T-helper 2 cell treated with Interferon-gamma antibody and Interleukin-4, amounts not matched to agents 100 ng/mL and 5 ng/mL, for 36 hours (primary cell): Measurements from ENCODE around the gene GEMIN5. TPM values are rescaled to one million over a fixed set of nuclear protein-coding genes. Genes with fewer than 3 reads are reported as not detected.

Source experiments
- intact Hi-C: fragments of 100-400 bp; cut with micrococcal nuclease; formaldehyde crosslinking; loops from one replicate; pipeline ENCODE4 v1.15.1; 2023
- total RNA-seq: library from RNA; stranded (reverse); gene quantifications from 2 replicates; pipeline ENCODE4 v1.2.3, GENCODE V29; 2022

Gene GEMIN5
- total RNA-seq, 1 donor from 2014 or later: 19.4 TPM

DNA sequence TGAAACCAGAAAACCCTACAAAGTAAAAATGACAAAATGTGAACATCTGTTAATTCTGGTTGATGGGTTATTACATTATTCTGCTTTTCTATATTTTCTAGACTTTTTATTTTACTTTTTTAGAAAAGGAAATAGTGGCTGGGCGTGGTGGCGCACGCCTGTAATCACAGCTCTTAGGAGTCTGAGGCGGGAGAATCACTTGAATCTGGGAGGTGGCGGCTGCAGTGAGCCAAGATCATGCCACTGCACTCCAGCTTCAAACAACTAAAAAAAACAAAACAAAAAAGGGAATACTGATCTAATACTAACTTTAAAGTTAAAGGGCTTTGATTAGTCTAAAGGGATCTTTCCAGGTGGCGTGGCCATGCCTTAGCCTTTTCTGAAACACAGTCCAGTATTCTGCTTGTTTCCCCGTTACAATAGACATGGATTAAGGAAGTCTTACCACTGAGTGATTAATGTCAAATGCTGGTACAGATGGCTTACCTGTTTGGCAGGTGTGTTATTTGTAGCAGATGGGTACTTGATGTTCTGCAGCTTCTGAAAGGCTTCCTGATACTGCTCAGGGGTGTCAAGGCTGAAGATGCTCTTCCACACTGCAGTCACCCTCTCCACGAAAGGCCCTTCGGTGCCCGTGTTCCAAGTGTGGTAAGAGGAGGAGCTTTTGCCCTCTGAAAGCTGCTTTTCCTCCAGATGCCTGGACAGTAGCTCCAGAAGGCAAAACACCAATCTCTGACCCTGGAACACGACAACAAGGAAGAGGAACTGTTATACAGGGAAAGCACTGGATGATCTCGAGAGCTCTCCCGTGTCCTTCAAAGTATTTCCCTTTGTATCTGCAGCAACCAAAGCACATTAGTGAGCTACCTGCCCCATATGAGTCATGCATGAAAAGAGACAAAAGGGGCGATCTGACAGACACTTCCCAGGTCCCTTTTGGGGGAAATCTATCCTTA lies 42.1 kb downstream of the GEMIN5 start:
- intact Hi-C loops: no loop called here

DNA sequence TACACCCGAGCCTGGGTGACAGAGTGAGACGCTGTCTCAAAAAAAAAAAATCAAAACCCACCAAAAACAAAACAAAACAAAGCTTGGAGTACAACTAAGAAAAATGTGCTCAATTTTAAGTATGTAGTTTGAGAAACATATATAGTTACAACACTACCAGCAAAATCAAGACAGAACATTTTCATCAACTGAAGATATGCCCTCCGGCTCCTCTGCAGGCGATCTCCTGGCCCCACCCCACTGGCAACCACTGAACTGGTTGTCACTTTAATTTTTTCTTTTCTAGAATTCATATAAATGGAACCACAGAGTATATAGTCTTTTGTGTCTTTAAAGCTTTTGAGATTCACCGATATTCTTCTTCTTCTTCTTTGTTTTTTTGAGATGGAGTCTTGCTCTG lies 44.6 kb downstream of the GEMIN5 start:
- intact Hi-C loops: no loop called here

- intact Hi-C loops: no loop called here
Observed at GRCh38 chr5:154892369-154892771, 45.6 kb downstream of the GEMIN5 start.

DNA sequence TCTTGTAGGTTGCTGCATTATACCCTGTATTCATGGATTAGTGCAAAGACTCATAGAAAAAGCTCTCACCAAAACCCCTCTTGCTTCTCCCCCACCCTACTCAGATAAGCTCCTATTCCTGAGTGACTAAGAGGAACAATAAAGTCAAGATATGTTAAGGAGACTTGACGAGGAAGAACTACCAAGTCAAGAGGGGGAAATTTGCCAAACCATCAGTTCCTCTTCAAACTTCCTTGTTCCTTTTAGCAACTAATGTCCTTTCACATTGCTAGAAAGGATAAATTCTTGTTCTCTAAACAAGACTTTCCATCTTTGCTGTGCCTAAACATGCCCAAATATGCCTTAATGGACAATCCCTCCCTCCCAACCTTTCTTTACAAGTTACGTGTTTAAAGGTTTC lies 52.6 kb downstream of the GEMIN5 start:
- intact Hi-C loops: no loop called here

- intact Hi-C loops: no loop called here
Observed at GRCh38 chr5:154884424-154884823, 53.6 kb downstream of the GEMIN5 start.

GRCh38 chr5:154881986-154882385 lies 56.0 kb downstream of the GEMIN5 start:
- intact Hi-C loops: no loop called here

GRCh38 chr5:154878642-154879335 lies 59.2 kb downstream of the GEMIN5 start:
- intact Hi-C loops: no loop called here

GRCh38 chr5:154873791-154874331 lies 64.2 kb downstream of the GEMIN5 start:
- intact Hi-C loops: no loop called here

DNA sequence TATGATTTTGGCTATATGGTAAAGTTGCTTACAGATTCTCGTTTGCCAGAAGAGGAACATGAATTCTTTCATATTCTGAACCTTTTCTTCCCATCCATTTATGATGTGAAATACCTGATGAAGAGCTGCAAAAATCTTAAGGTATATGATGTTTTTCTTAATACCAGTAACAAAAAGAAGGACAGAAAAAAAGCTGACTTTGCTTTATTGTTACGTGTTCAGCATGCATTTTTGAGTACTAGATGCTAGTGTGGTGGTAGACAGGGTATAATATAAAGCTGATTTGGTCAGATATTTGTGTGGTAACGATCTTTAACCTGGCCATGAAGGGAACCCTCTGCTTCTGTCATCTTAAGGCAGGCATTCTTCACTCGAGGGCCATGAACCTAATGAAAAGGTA lies 66.3 kb downstream of the GEMIN5 start:
- intact Hi-C loops: no loop called here

- intact Hi-C loops: no loop called here
Observed at GRCh38 chr5:154868702-154869101, 69.3 kb downstream of the GEMIN5 start.

DNA sequence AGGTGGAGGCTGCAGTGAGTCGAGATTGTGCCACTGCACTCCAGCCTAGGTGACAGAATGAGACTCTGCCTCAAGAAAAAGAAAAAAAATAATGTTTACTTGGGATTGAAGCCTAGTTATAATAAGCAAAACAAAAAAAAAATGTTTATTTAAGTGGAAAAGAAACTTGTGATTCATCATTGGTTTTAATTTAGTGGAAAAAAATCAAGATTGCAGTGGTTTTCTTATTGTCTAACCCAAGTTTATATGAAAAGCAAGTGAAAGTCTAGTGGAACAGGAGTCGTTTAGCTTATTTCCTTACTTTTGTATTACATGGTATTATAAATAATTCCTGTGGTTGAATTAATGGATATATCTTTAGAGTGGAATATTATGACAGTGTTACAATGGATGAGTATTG lies 71.2 kb downstream of the GEMIN5 start:
- intact Hi-C loops: no loop called here

DNA sequence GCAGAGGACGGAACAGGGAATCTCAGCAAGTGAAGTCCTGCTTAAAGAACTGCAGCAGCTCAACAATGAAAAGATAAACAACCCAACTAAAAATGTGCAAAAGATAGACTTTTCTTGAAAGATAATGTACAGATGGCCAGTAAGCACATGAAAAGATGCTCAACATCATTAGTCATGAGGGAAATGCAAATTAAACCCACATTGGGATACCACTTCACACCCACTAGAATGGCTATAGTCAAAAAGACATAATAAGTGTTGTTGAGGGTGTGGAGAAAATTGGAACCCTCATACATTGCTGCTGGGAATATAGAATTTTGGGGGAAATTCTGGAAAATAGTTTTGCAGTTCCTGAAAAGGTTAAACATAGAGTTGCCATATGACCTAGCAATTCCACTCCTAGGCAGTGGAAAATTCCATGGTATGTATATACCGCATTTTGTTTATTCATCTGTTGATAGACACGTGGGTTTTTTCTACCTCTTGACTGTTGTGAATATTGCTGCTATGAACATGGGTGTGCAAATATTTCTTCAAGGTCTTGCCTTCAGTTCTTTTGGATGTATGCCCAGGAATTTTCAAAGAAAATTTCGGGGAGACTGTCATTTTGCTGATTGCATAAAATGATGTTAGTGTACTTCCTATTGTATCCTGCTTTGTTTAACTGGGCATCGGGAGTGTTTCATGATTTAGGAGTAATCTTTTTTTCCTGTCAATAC lies 72.4 kb downstream of the GEMIN5 start:
- intact Hi-C loops: no loop called here

GRCh38 chr5:154863291-154864080 lies 74.5 kb downstream of the GEMIN5 start:
- intact Hi-C loops: no loop called here

DNA sequence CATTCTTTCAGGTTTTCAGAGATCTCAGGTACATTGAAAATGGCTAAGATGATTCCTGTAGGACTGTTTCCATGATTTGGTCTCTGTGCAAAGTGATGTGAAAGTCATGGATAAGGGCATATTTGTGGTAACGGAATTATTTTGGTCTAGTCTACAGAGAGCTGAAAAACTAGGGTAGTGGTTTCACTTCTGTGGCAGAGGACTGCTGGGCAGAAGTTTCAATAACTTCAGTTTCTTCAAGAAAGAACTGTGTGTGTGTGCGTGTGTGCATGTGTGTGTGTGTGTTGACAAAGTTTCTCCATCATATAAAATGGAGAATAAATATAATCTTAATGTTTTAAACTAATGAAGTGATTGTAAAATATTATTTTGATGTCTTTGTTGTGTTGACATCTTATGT lies 75.2 kb downstream of the GEMIN5 start:
- intact Hi-C loops: no loop called here

- intact Hi-C loops: no loop called here
Observed at GRCh38 chr5:154861946-154862345, 76.1 kb downstream of the GEMIN5 start.

GRCh38 chr5:154860765-154861164 lies 77.2 kb downstream of the GEMIN5 start:
- intact Hi-C loops: no loop called here

DNA sequence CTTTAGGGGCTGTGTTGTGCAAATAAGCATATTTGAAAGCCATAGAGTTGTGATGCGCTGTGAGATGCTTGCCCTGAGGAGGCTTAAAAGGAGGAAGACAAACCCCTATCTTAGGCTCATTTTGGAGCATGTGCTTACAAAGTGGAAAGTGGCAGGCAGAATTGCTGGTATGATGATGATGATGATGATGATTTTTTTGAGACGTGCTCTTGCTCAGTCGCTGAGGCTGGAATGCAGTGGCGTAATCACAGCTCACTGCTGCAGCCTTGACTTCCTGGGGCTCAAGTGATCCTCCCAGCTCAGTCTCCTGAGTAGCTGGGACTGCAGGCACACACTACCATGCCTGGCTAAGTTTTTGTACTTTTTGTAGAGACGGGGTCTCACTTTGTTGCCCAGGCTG lies 77.9 kb downstream of the GEMIN5 start:
- intact Hi-C loops: no loop called here

- intact Hi-C loops: loop anchor here (1.0 to 2.0 kb wide), 8 partner anchors 46 to 821 kb away; partner anchors contain the start of genes FAM114A2, GALNT10, LARP1 and MFAP3
Observed at GRCh38 chr5:154858972-154859871, 78.8 kb downstream of the GEMIN5 start.

DNA sequence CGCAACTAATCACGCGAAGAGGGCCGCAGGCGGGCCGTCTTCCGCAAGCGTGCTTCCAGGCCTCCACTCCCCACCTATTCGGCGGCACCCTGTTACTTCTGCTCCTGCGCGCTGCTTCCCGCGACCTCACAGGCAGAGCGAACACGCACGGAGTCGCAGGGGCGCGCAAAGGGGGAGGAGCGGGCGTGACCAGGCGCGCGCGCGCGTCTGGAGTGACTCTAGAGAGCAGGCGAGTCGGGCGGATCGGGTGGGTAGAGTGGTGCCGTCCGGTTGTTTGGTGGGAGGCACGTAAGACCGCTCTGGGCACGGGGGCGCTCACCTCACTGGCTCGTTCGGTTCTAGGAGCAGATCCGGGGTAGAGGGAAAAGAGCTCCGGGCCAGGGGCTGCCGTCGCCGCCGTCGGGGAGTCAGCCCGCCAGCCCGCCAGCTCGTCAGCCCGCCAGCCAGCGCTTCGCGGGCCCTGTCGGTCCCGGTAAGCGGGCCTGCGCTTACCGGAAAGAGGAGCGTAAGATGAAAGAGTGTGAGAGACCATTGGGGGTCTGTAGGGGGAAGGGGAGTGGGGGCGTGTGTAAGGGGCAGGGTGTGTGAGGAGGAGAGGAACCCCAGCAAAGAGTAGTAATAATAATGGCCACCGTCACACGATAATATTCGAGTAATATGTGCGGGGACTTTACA lies 79.6 kb downstream of the GEMIN5 start, which contains the start of gene CNOT8:
Gene CNOT8 (plus strand): TSS at position 331 of the 675 bp plus-strand sequence. CDS start 4,652 bp downstream, outside the sequence.
- intact Hi-C loops: loop anchor here (1.0 to 2.0 kb wide), 8 partner anchors 46 to 820 kb away; partner anchors contain the start of genes FAM114A2, GALNT10, LARP1 and MFAP3
